ENCODE measurements around the gene STPG4.

GRCh38 chr2:47198985-47199451 lies 43.9 kb upstream of the STPG4 start:
- TF ChIP-seq EZH2phosphoT487 (IDR thresholded peaks at IDR 0.05; ENCODE audit: insufficient read depth, low read depth) (peak; percentile 70; the same call in 1 of the 2 replicates), EZH2 (IDR thresholded peaks at IDR 0.05; ENCODE audit: insufficient read depth, poor library complexity, severe bottlenecking) (no peak)

Measured in GM23248 (cell line).